ENCODE results near the gene SAMD4B. TPM values are rescaled to one million over a fixed set of nuclear protein-coding genes. Genes with fewer than 3 reads are reported as not detected.
A peak's percentile ranks its signal among the peaks of the same experiment; 100 is the strongest.

Gene SAMD4B
- total RNA-seq, 1 experiment from 2014 or later: 80.4 TPM

- Histone ChIP-seq H3K4me1 (ENCODE audit: insufficient read depth, low read length) (peaks cover 51% of the 10 kb centered on the region), H3K36me3 (ENCODE audit: low read depth, low read length) (peaks cover 9% of the 10 kb centered on the region), H3K9me2 (replicated peaks; ENCODE audit: low read length) (no peaks in the 10 kb centered on the region), H3K9ac (ENCODE audit: low read length) (peak within 1 kb of the TSS; percentile 94), H3K27ac (ENCODE audit: low read length) (peak within 1 kb of the TSS; percentile 83), H3K4me2 (ENCODE audit: low read length) (peak within 1 kb of the TSS; percentile 99), H4K20me1 (ENCODE audit: low read length) (peaks cover 20% of the 10 kb centered on the region), H3K9me3 (ENCODE audit: low read length) (no peaks in the 10 kb centered on the region), H3F3A (ENCODE audit: low read length, unreplicated experiment) (no peaks in the 10 kb centered on the region), H3K27me3 (ENCODE audit: low read length) (no peaks in the 10 kb centered on the region), H2AFZ (ENCODE audit: low read length) (peak within 1 kb of the TSS; percentile 45; the same call in 1 of the 2 replicates), H3K4me3 (ENCODE audit: low read length) (peak within 1 kb of the TSS; percentile 100), H3K79me2 (ENCODE audit: low read length) (peaks cover 22% of the 10 kb centered on the region)
- ChIA-PET POLR2A (ENCODE audit: unreplicated experiment) (interaction anchor here (0.6 kb wide), 2 partner anchors 100 to 757 kb away, joined by 3 to 4 read pairs; no protein-coding TSS in a partner anchor), CTCF (no interaction called here)
- BruUV-seq (replicated peaks): TSS peak; percentile 80
- intact Hi-C loops (cut with micrococcal nuclease): no loop called here
- peak; percentile 9 for ATAC-seq
- TF ChIP-seq CTCF (conservative IDR thresholded peaks at IDR 0.05; ENCODE audit: low read depth, low read length) (no peak), EZH2phosphoT487 (IDR thresholded peaks at IDR 0.05; ENCODE audit: borderline replicate concordance, low read length) (no peak), EZH2 (IDR thresholded peaks at IDR 0.05; ENCODE audit: low read length, unreplicated experiment) (no peak)
- peak; percentile 64 for DNase-seq
Observed at GRCh38 chr19:39406656-39407409, 64.6 kb downstream of the SAMD4B start, which contains the start of gene ZFP36. ZFP36 (plus strand) TSS chr19:39406847; CDS start chr19:39406905, 58 bp downstream.

- no TSS peak for BruUV-seq (replicated peaks)
- Histone ChIP-seq H3K4me1 (ENCODE audit: insufficient read depth, low read length) (peaks cover 46% of the 10 kb centered on the region), H3F3A (ENCODE audit: low read length, unreplicated experiment) (no peaks in the 10 kb centered on the region), H3K4me3 (ENCODE audit: low read length) (peak overlapping the region; percentile 100), H3K4me2 (ENCODE audit: low read length) (peak overlapping the region; percentile 99), H3K27me3 (ENCODE audit: low read length) (no peaks in the 10 kb centered on the region), H3K9ac (ENCODE audit: low read length) (peak overlapping the region; percentile 94), H3K36me3 (ENCODE audit: low read depth, low read length) (peaks cover 9% of the 10 kb centered on the region), H3K27ac (ENCODE audit: low read length) (peak overlapping the region; percentile 83), H4K20me1 (ENCODE audit: low read length) (peaks cover 20% of the 10 kb centered on the region), H2AFZ (ENCODE audit: low read length) (no peak overlapping the region), H3K79me2 (ENCODE audit: low read length) (peaks cover 22% of the 10 kb centered on the region), H3K9me3 (ENCODE audit: low read length) (no peaks in the 10 kb centered on the region), H3K9me2 (replicated peaks; ENCODE audit: low read length) (no peaks in the 10 kb centered on the region)
- no peak for TF ChIP-seq EZH2phosphoT487 (IDR thresholded peaks at IDR 0.05; ENCODE audit: borderline replicate concordance, low read length)
- ChIA-PET CTCF (no interaction called here), POLR2A (ENCODE audit: unreplicated experiment) (interaction anchor here (0.6 kb wide), 2 partner anchors 9 to 28 kb away, joined by 4 to 5 read pairs; partner anchors contain the start of gene RPS16)
- intact Hi-C loops (cut with micrococcal nuclease): no loop called here
- DNase-seq (no peak), ATAC-seq (no peak)
Observed at GRCh38 chr19:39407410-39407659, 65.1 kb downstream of the SAMD4B start.

GRCh38 chr19:39407660-39408391 is 65.6 kb downstream of the SAMD4B start:
- BruUV-seq (replicated peaks): no TSS peak
- H4K20me1 ChIP-seq (ENCODE audit: low read length): peaks cover 20% of the 10 kb centered on the region
- POLR2A ChIA-PET (ENCODE audit: unreplicated experiment): interaction anchor here (0.6 kb wide), 2 partner anchors 9 to 28 kb away, joined by 4 to 5 read pairs; partner anchors contain the start of gene RPS16
- peak overlapping the region; percentile 83 for H3K27ac ChIP-seq (ENCODE audit: low read length)
- H3K4me3 ChIP-seq (ENCODE audit: low read length): peak overlapping the region; percentile 100
- CTCF ChIA-PET: no interaction called here
- ATAC-seq (no peak), DNase-seq (peak; percentile 58)
- intact Hi-C loops (cut with micrococcal nuclease): no loop called here
- peaks cover 22% of the 10 kb centered on the region for H3K79me2 ChIP-seq (ENCODE audit: low read length)
- no peak for TF ChIP-seq CTCF (conservative IDR thresholded peaks at IDR 0.05; ENCODE audit: low read depth, low read length)
- TF ChIP-seq EZH2 (IDR thresholded peaks at IDR 0.05; ENCODE audit: low read length, unreplicated experiment): no peak
- TF ChIP-seq EZH2phosphoT487 (IDR thresholded peaks at IDR 0.05; ENCODE audit: borderline replicate concordance, low read length): no peak
- H2AFZ ChIP-seq (ENCODE audit: low read length): no peak overlapping the region
- peak overlapping the region; percentile 94 for H3K9ac ChIP-seq (ENCODE audit: low read length)
- H3K4me2 ChIP-seq (ENCODE audit: low read length): peak overlapping the region; percentile 99
- H3F3A ChIP-seq (ENCODE audit: low read length, unreplicated experiment): no peaks in the 10 kb centered on the region
- peaks cover 9% of the 10 kb centered on the region for H3K36me3 ChIP-seq (ENCODE audit: low read depth, low read length)
- no peaks in the 10 kb centered on the region for H3K27me3 ChIP-seq (ENCODE audit: low read length)
- H3K9me2 ChIP-seq (replicated peaks; ENCODE audit: low read length): no peaks in the 10 kb centered on the region
- peaks cover 42% of the 10 kb centered on the region for H3K4me1 ChIP-seq (ENCODE audit: insufficient read depth, low read length)
- H3K9me3 ChIP-seq (ENCODE audit: low read length): no peaks in the 10 kb centered on the region

Data from PC-3 (cell line).